Cardiac muscle cell (in vitro differentiated cells and primary cell): Measurements from ENCODE around the gene SPINT2. TPM values are rescaled to one million over a fixed set of nuclear protein-coding genes. Genes with fewer than 3 reads are reported as not detected.

Experiments used
- DNase-seq, 2 donors: peaks; one replicate each; pipeline versions ENCODE4 v3.0.0 to v3.0.0-alpha.2; 2010 to 2017; ENCODE audit warnings: low read depth in 1 of 2, low spot score in 1 of 2
- H3K27ac ChIP-seq: fragments of 200-600 bp; sonication (generic); 2 replicates; pipeline ENCODE4 v1.5.1; 2016
- H3K27me3 ChIP-seq: fragments of 200-600 bp; sonication (generic); 2 replicates; pipeline ENCODE4 v1.6.0; 2016; ENCODE audit warnings: control low read depth
- H3K36me3 ChIP-seq: fragments of 200-600 bp; sonication (generic); 2 replicates; pipeline ENCODE4 v1.5.1; 2016; ENCODE audit warnings: control low read depth
- H3K4me1 ChIP-seq: fragments of 200-600 bp; sonication (generic); 2 replicates; pipeline ENCODE4 v1.8.1; 2017; ENCODE audit warnings: low read depth, mild to moderate bottlenecking, mixed run types
- H3K4me3 ChIP-seq: fragments of 200-600 bp; sonication (generic); 2 replicates; pipeline ENCODE4 v1.5.1; 2016; ENCODE audit warnings: mild to moderate bottlenecking
- H3K9me3 ChIP-seq: fragments of 200-600 bp; sonication (generic); 2 replicates; pipeline ENCODE4 v1.5.1; 2017; ENCODE audit warnings: low read depth, mild to moderate bottlenecking, control low read depth
- polyA plus RNA-seq: library from polyadenylated mRNA; unstranded; fragments of >200 nt; fragmentation: Nextera tagmentation; extraction: Ambion mirVana; gene quantifications from 2 replicates; pipeline ENCODE4 v1.2.1, GENCODE V29; 2016
- total RNA-seq: library from RNA; depleted of rRNA; stranded (reverse); fragments of >200 nt; gene quantifications from 2 replicates; pipeline ENCODE4 v1.2.3, GENCODE V29; 2016
- TF ChIP-seq, protein P1 (sequence below): IDR thresholded peaks from 2 replicates; pipeline ENCODE4 v1.5.1; 2012; ENCODE audit warnings: low read depth, mild to moderate bottlenecking, low read length

Gene SPINT2
- total and polyA plus RNA-seq, 2 experiments from 2014 or later: 420 to 455 TPM

DNA sequence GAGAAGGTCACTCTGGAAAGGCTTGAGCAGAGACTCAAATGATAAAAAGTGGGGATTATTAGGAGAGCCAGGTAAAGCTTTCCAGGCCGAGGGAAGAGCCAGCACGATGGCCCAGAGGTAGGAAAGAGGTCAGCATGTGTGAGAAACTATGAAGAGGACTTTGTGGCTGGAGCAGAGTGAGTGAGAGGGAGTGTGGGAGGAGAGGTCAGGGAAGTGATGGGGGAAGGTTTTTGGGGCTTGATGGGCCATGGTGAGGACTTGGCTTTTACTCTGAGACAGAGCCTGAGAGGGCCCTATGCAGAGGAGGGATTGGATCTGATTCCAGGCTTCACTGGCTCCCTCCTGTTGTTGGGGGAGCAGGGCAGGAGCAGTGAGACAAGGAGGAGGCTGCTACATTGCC is 76.6 kb downstream of the SPINT2 start:
- no peaks in the 10 kb centered on the region for H3K4me1 ChIP-seq
- H3K36me3 ChIP-seq: no peaks in the 10 kb centered on the region
- no peaks in the 10 kb centered on the region for H3K27me3 ChIP-seq
- no peaks in the 10 kb centered on the region for H3K9me3 ChIP-seq
- no peak for DNase-seq
- TF ChIP-seq, protein P1, sequence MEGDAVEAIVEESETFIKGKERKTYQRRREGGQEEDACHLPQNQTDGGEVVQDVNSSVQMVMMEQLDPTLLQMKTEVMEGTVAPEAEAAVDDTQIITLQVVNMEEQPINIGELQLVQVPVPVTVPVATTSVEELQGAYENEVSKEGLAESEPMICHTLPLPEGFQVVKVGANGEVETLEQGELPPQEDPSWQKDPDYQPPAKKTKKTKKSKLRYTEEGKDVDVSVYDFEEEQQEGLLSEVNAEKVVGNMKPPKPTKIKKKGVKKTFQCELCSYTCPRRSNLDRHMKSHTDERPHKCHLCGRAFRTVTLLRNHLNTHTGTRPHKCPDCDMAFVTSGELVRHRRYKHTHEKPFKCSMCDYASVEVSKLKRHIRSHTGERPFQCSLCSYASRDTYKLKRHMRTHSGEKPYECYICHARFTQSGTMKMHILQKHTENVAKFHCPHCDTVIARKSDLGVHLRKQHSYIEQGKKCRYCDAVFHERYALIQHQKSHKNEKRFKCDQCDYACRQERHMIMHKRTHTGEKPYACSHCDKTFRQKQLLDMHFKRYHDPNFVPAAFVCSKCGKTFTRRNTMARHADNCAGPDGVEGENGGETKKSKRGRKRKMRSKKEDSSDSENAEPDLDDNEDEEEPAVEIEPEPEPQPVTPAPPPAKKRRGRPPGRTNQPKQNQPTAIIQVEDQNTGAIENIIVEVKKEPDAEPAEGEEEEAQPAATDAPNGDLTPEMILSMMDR: no peak
- no peak overlapping the region for H3K4me3 ChIP-seq
- H3K27ac ChIP-seq: no peak overlapping the region

Other genes starting within 250 kb of the SPINT2 start
- gene DPF1, start 40.4 kb upstream of the SPINT2 start, total RNA-seq: 7.8 and 9.6 TPM in 2 replicates
- gene DPF1, start 40.4 kb upstream of the SPINT2 start, polyA plus RNA-seq: 4.9 and 6.5 TPM in 2 replicates
- gene PPP1R14A, start 8.2 kb upstream of the SPINT2 start, total RNA-seq: 6.7 and 12.8 TPM in 2 replicates
- 23.6 and 56.4 TPM in 2 replicates for gene PPP1R14A, start 8.2 kb upstream of the SPINT2 start, polyA plus RNA-seq
- gene C19orf33, start 39.7 kb downstream of the SPINT2 start, total RNA-seq: 0.49 and 0.77 TPM in 2 replicates
- gene C19orf33, start 39.7 kb downstream of the SPINT2 start, polyA plus RNA-seq: 0.87 and 2.7 TPM in 2 replicates
- gene YIF1B, start 51.4 kb downstream of the SPINT2 start, total RNA-seq: 61.5 and 90.2 TPM in 2 replicates
- gene YIF1B, start 51.4 kb downstream of the SPINT2 start, polyA plus RNA-seq: 129 and 140 TPM in 2 replicates
- 1.5 and 1.8 TPM in 2 replicates for gene KCNK6, start 55.3 kb downstream of the SPINT2 start, total RNA-seq
- 1.5 and 2.4 TPM in 2 replicates for gene KCNK6, start 55.3 kb downstream of the SPINT2 start, polyA plus RNA-seq
- 2.7 and 11.6 TPM in 2 replicates for gene CATSPERG, start 71.3 kb downstream of the SPINT2 start, total RNA-seq
- 4.2 and 4.6 TPM in 2 replicates for gene CATSPERG, start 71.3 kb downstream of the SPINT2 start, polyA plus RNA-seq
- gene PSMD8, start 110.0 kb downstream of the SPINT2 start, total RNA-seq: 233 and 312 TPM in 2 replicates
- 303 and 306 TPM in 2 replicates for gene PSMD8, start 110.0 kb downstream of the SPINT2 start, polyA plus RNA-seq
- 0.98 and 5.8 TPM in 2 replicates for gene GGN, start 123.5 kb downstream of the SPINT2 start, total RNA-seq
- 1.2 and 3.4 TPM in 2 replicates for gene GGN, start 123.5 kb downstream of the SPINT2 start, polyA plus RNA-seq
- gene SPRED3, start 124.1 kb downstream of the SPINT2 start, total RNA-seq: 1.8 and 2.6 TPM in 2 replicates
- gene SPRED3, start 124.1 kb downstream of the SPINT2 start, polyA plus RNA-seq: 1.2 and 1.3 TPM in 2 replicates
- 25.6 and 35.3 TPM in 2 replicates for gene FAM98C, start 138.5 kb downstream of the SPINT2 start, total RNA-seq
- 20.0 and 20.8 TPM in 2 replicates for gene FAM98C, start 138.5 kb downstream of the SPINT2 start, polyA plus RNA-seq
- gene RASGRP4, start 161.6 kb downstream of the SPINT2 start, total RNA-seq: 0.80 TPM in 1 of 2 replicates, not detected in the other
- 0.35 TPM in 1 of 2 replicates, not detected in the other for gene RASGRP4, start 161.6 kb downstream of the SPINT2 start, polyA plus RNA-seq
- 4.9 and 12.8 TPM in 2 replicates for gene RYR1, start 169.1 kb downstream of the SPINT2 start, total RNA-seq
- gene RYR1, start 169.1 kb downstream of the SPINT2 start, polyA plus RNA-seq: 0.71 and 3.5 TPM in 2 replicates